K562 (cell line): ENCODE results near the gene TUBB2A. TPM values are rescaled to one million over a fixed set of nuclear protein-coding genes. Genes with fewer than 3 reads are reported as not detected.
"Not testable (repeated sequence)": the region's sequence is repeated elsewhere in the genome, so short reads cannot be mapped to it uniquely, and the experiment has no call there.

Experiments used
- ATAC-seq: fragments of 200-7000 bp; cut with Tn5 transposase; 3 replicates; pipeline ENCODE4 v1.9.1; 2020; ENCODE audit warnings: moderate library complexity
- BruUV-seq: library from RNA; stranded (reverse); fragments of 400-500 nt; replicated peaks from 2 replicates; lab custom pipeline; 2021; lab: Mats Ljungman, UMichigan
- CTCF ChIA-PET: fragments of 300-600 bp; formaldehyde crosslinking; extraction: SDS; loops from one replicate; lab custom pipeline; 2021; ENCODE audit warnings: low intra/inter-chr PET ratio; lab: Yijun Ruan, JAX
- POLR2A ChIA-PET: fragments of 300-600, 350-650 bp; sonication (Branson Sonifier 250); formaldehyde crosslinking; extraction: SDS; loops from one replicate; lab custom pipeline; 2021; ENCODE audit warnings: antibody characterized with exemption, inconsistent platforms; lab: Yijun Ruan, JAX
- DNase-seq, 4 experiments: peaks; one replicate each; pipeline versions ENCODE4 v3.0.0 to v3.0.0-alpha.2; 2011 to 2018; ENCODE audit warnings: low spot score in 3 of 4, mixed read lengths in 3 of 4; ENCODE audit errors: extremely low read depth in 1 of 4
- FAIRE-seq: peaks from 2 replicates; lab custom pipeline; 2011; peaks lifted over from hg19 to GRCh38; lab: Jason Lieb, UNC
- H2AFZ ChIP-seq: 2 replicates; pipeline ENCODE4 v1.6.0; 2011; ENCODE audit warnings: low read depth, low read length, control low read depth, inconsistent platforms
- H3K27ac ChIP-seq: fragments of 200-600 bp; 3 replicates; pipeline ENCODE4 v1.8.0; 2011; ENCODE audit warnings: low read depth, mild to moderate bottlenecking, control low read depth, inconsistent platforms, low read length, moderate library complexity, mixed read lengths; ENCODE audit errors: extremely low read depth
- H3K27me3 ChIP-seq, 2 experiments: fragments of 300-600 bp in 1 of 2; 2 replicates in 1 of 2; 3 replicates in 1 of 2; pipeline versions ENCODE4 v1.6.0 to v1.8.0; 2011; ENCODE audit warnings: inconsistent platforms in 2 of 2, low read length in 2 of 2, mild to moderate bottlenecking in 1 of 2, mixed read lengths in 1 of 2, moderate library complexity in 1 of 2; ENCODE audit not compliant: control insufficient read depth in 2 of 2, insufficient read depth in 2 of 2
- H3K36me3 ChIP-seq: fragments of 300-600 bp; 3 replicates; pipeline ENCODE4 v1.8.0; 2011; ENCODE audit warnings: mild to moderate bottlenecking, low read length, inconsistent platforms; ENCODE audit not compliant: control insufficient read depth, insufficient read depth
- H3K4me1 ChIP-seq, 2 experiments: fragments of 200-600 bp in 1 of 2; replicated peaks in 1 of 2; 2 replicates in 1 of 2; 3 replicates in 1 of 2; pipeline versions ENCODE4 v1.5.1 to v1.8.0; 2011; ENCODE audit warnings: inconsistent platforms in 2 of 2, low read length in 2 of 2, mild to moderate bottlenecking in 1 of 2, mixed read lengths in 1 of 2, moderate library complexity in 1 of 2; ENCODE audit not compliant: control insufficient read depth in 2 of 2, insufficient read depth in 2 of 2
- H3K4me2 ChIP-seq: 2 replicates; pipeline ENCODE4 v1.6.1; 2011; ENCODE audit warnings: low read length, control low read depth, inconsistent platforms, mixed read lengths; ENCODE audit not compliant: insufficient read depth
- H3K4me3 ChIP-seq: fragments of 200-600 bp; sonication (generic), shearing (Covaris generic); 2 replicates; pipeline ENCODE4 v1.5.1; 2016; ENCODE audit warnings: control low read depth, inconsistent platforms
- H3K79me2 ChIP-seq: fragments of 200-600 bp; 3 replicates; pipeline ENCODE4 v1.8.0; 2011; ENCODE audit warnings: low read length, inconsistent platforms; ENCODE audit not compliant: control insufficient read depth, insufficient read depth
- H3K9ac ChIP-seq, 2 experiments: 2 replicates each; pipeline versions ENCODE4 v1.6.0 to v1.6.1; 2011; ENCODE audit warnings: low read depth in 2 of 2, low read length in 2 of 2, control low read depth in 1 of 2, inconsistent platforms in 1 of 2, mild to moderate bottlenecking in 1 of 2, mixed read lengths in 1 of 2; ENCODE audit not compliant: insufficient read depth in 1 of 2
- H3K9me1 ChIP-seq: one replicate; pipeline ENCODE4 v1.6.0; 2011; ENCODE audit warnings: inconsistent platforms, mild to moderate bottlenecking, low read length, moderate library complexity; ENCODE audit not compliant: control insufficient read depth, insufficient read depth
- H3K9me3 ChIP-seq: replicated peaks from 2 replicates; pipeline ENCODE4 v1.5.1; 2011; ENCODE audit warnings: low read depth, low read length, inconsistent platforms; ENCODE audit not compliant: control insufficient read depth, insufficient read depth
- H4K20me1 ChIP-seq: replicated peaks from 2 replicates; pipeline ENCODE4 v1.6.1; 2011; ENCODE audit warnings: low read length, inconsistent platforms, mixed read lengths; ENCODE audit not compliant: control insufficient read depth, insufficient read depth
- WGBS: fragments of 100-300 bp; shearing (Covaris generic); methylation state at CpG from one replicate; pipeline ENCODE4 v1.1.6; 2016; ENCODE audit warnings: low coverage, mixed read lengths; ENCODE audit not compliant: insufficient coverage; ENCODE audit errors: missing lambda C conversion rate; 5-methylcytosine and 5-hydroxymethylcytosine counted together
- in situ Hi-C: fragments of 300-500 bp; cut with MboI; formaldehyde crosslinking; loops from 4 replicates; pipeline ENCODE4 v1.15.0; 2018; ENCODE audit warnings: inconsistent platforms, mixed read lengths
- intact Hi-C: fragments of 100-400 bp; cut with micrococcal nuclease; formaldehyde crosslinking; loops from 2 replicates; pipeline ENCODE4 v1.14.2; 2022
- polyA plus RNA-seq, 8 experiments: library from polyadenylated mRNA; depleted of rRNA in 4 of 8; stranded (reverse) in 5 of 8; unstranded in 3 of 8; fragments of >200 nt; fragmentation: Nextera tagmentation in 2 of 8; fragmentation: Illumina TruSeq in 1 of 8; extraction: Ambion mirVana in 2 of 8; extraction: Trizol in 1 of 8; gene quantifications; 2 replicates each; pipeline versions ENCODE4 v1.2.1 to v1.2.3, GENCODE V29; 2011 to 2014; ENCODE audit warnings: inconsistent platforms in 1 of 8, missing spikeins in 1 of 8
- total RNA-seq, 7 experiments: library from RNA; depleted of rRNA in 6 of 7; stranded (reverse); fragments of >200 nt in 6 of 7; fragmentation: Illumina TruSeq in 2 of 7; extraction: Trizol in 2 of 7; gene quantifications; 2 replicates each; pipeline versions ENCODE4 v1.2.1 to v1.2.3, GENCODE V29; 2011 to 2021; ENCODE audit warnings: low replicate concordance in 1 of 7

TUBB2A gene
- total and polyA plus RNA-seq, 9 of the 15 experiments (the other 6 are each of a cell fraction or from before 2014, with no cell fraction given) = 3.6 to 92.1 (median 45.6) TPM

- ATAC-seq, H3K27ac ChIP-seq, H3K4me2 ChIP-seq, H3K36me3 ChIP-seq, H3K4me3 ChIP-seq, BruUV-seq, H3K9me3 ChIP-seq, FAIRE-seq, H3K9me1 ChIP-seq, H2AFZ ChIP-seq, H3K9ac ChIP-seq, intact Hi-C loops, H3K79me2 ChIP-seq, DNase-seq, H4K20me1 ChIP-seq, in situ Hi-C loops, CTCF ChIA-PET, H3K27me3 ChIP-seq: not testable (repeated sequence)
- POLR2A ChIA-PET = interaction anchor here (1.6 to 2.1 kb wide), 2 partner anchors 9 to 13 kb away, joined by 3 to 15 read pairs; partner anchors contain the start of gene TUBB2A
- peaks cover 20 to 54% of the 10 kb centered on the region in 2 experiments for H3K4me1 ChIP-seq
- WGBS = 94% methylated on average over 18 of the region's 24 CpGs
Measured at GRCh38 chr6:3170676-3171075, 13.3 kb upstream of the TUBB2A start.

- H3K9ac ChIP-seq, H3K79me2 ChIP-seq, FAIRE-seq, H3K9me3 ChIP-seq, ATAC-seq, in situ Hi-C loops, H3K9me1 ChIP-seq, H2AFZ ChIP-seq, H3K27ac ChIP-seq, H3K4me2 ChIP-seq, H3K27me3 ChIP-seq, CTCF ChIA-PET, intact Hi-C loops, H3K4me3 ChIP-seq, BruUV-seq, DNase-seq, H3K36me3 ChIP-seq, H4K20me1 ChIP-seq: not testable (repeated sequence)
- peaks cover 13 to 56% of the 10 kb centered on the region in 2 experiments; a peak in 4 of 5 replicates for H3K4me1 ChIP-seq
- 90% methylated on average over 10 of the region's 10 CpGs for WGBS
- POLR2A ChIA-PET = interaction anchor here (0.7 to 0.9 kb wide), 2 partner anchors 9 to 309 kb away, joined by 3 read pairs; no protein-coding TSS in a partner anchor
Measured at GRCh38 chr6:3168046-3168445, 10.7 kb upstream of the TUBB2A start.
